Islet of Langerhans (tissue), 1 donor: Measurements from ENCODE around the gene FUT4.
"Not testable (repeated sequence)": the region's sequence is repeated elsewhere in the genome, so short reads cannot be mapped to it uniquely, and the experiment has no call there.

Source experiments
- FAIRE-seq: peaks from one replicate; lab custom pipeline; 2011; peaks lifted over from hg19 to GRCh38; lab: Jason Lieb, UNC

Gene FUT4, protein sequence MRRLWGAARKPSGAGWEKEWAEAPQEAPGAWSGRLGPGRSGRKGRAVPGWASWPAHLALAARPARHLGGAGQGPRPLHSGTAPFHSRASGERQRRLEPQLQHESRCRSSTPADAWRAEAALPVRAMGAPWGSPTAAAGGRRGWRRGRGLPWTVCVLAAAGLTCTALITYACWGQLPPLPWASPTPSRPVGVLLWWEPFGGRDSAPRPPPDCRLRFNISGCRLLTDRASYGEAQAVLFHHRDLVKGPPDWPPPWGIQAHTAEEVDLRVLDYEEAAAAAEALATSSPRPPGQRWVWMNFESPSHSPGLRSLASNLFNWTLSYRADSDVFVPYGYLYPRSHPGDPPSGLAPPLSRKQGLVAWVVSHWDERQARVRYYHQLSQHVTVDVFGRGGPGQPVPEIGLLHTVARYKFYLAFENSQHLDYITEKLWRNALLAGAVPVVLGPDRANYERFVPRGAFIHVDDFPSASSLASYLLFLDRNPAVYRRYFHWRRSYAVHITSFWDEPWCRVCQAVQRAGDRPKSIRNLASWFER

DNA sequence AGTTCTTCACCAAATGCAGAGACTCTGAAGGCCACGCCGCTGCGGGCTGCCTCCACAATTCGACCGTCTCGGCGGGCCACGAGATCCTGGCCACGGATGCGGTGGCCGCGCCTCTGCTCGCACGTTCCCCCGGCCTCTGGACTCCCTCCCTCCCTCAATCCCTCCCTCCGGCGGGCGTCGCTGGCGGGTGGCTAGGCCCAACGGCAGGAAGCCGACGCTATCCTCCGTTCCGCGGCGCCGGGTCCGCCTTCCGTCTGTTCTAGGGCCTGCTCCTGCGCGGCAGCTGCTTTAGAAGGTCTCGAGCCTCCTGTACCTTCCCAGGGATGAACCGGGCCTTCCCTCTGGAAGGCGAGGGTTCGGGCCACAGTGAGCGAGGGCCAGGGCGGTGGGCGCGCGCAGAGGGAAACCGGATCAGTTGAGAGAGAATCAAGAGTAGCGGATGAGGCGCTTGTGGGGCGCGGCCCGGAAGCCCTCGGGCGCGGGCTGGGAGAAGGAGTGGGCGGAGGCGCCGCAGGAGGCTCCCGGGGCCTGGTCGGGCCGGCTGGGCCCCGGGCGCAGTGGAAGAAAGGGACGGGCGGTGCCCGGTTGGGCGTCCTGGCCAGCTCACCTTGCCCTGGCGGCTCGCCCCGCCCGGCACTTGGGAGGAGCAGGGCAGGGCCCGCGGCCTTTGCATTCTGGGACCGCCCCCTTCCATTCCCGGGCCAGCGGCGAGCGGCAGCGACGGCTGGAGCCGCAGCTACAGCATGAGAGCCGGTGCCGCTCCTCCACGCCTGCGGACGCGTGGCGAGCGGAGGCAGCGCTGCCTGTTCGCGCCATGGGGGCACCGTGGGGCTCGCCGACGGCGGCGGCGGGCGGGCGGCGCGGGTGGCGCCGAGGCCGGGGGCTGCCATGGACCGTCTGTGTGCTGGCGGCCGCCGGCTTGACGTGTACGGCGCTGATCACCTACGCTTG, at the start of gene FUT4:
Gene FUT4, plus strand, starts transcription at position 227 of the 951 bp plus-strand sequence. Its CDS starts 213 bp downstream, at position 440.
- FAIRE-seq, result no peak

DNA sequence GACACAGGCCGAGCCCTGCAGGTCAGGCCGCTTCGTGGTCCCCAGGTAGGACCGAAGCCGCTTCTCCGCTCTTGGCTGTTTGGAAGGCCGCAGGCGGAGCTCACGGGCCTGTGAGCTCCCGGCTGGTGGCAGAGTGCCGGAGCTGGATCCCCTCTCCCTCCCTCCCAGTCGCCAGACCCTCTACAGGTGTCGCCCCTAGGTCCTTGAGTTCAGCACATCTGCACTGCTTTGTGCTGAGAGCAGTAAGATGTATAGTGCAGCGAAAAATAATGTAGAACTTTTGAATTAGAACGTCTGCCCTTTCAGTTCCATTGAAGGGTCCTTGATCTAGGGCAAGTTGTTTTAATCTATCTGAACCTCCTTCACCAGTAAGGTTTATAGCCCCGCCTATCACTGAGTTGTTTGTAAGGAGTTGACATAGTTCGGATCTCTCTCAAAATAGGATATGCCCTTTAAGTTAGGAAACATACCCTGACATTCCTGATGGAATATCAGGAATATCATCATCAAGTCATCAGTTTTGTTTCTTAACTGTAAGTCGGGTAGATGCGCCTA, 49.5 kb upstream of the FUT4 start:
- FAIRE-seq, result no peak

DNA sequence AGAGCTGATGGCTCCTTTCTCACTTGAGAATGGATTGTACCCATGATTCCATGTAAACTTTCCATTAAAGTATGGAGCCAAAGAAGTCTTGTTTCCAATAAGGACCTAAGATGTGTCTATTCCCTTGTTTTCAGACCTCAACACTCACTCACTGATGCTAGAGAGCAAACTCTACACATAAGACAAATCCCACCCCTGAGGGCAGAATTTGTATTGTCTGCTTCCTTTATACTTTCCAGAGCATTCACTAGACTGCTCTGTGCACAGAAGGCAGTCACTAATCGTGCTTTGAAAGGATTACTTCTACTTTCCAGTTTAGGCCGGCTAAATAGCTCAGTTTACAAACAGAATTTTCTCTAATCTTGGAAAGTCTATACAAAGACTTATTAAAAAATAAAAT, 43.5 kb upstream of the FUT4 start:
- no peak for FAIRE-seq

DNA sequence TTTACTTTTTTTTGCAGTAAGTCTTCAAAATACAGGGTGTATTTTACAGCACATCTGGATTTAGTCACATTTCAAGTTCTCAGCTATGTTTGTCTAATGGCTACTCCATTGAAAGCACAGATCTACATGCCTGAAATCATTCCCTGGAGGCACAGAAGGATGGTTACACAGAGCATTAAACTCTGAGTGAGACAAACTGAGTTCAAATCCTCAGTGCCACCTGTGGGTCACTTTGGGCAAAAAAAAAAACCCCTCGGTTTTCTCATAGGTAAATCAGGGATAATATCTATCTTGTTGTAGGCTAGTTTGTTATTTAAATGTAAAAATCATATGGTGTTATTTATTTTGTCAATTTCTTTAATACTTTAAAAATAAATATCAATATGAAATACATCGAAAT, 42.2 kb upstream of the FUT4 start:
- no peak for FAIRE-seq

DNA sequence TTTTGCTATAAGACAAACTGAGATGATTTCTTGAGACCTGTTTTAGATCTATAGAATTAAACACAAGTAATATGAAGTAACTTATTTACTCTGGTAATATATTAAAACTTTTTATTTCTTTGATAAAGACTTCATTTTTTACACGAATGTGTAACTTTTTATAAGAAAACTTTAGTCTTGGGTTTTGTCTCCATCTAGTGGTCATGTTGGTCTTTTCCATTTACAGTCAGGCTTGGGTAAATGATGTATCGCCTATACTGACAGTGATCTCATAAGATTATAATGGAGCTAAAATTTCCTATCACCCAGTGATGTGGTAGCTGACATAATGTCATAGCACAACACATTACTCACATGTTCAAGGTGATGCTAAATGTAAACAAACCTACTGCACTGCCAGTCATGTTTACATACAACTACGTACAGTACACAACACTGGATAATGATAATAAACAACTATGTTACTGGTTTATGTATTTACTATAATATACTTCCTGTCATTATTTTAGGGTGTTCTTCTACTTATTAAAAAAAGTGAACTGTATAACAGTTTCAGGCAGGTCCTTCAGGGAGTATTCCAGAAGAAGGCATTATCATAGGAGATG, 38.9 kb upstream of the FUT4 start:
- peak; percentile 97 for FAIRE-seq

DNA sequence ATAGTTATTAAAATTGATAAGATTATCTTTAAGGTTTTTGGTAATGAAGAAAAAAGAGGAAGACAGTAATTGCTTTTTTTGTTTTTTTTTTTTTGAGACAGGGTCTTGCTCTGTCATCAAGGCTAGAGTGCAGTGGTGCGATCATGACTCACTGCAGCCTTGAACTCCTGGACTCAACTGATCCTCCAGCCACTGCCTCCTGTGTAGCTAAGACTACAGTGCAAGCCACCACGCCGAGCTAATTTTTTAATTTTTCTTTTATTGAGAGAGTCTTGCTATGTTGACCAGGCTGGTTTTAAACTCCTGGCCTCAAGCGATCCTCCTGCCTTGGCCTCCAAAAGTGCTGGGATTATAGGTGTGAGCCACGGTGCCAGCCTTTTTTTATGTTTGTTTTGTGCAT, 37.2 kb upstream of the FUT4 start:
- not testable (repeated sequence) for FAIRE-seq

DNA sequence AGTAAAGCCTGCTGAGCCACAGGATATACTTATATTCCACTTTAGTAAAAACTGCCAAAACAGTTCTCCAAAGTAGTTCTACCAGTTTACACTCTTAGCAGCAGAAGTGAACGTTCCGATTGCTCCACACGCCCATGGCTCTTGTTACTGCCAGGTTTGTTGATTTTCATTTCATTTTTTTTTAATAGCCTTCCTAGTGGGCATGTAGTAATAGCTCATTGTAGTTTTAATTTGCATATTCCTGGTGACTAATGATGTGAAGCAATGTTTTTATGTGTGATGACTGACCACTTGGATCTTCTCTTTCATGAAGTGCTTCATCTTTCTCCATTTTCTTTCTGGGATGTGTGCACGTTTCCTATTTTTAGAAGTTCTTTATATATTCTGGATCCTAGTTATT, 36.2 kb upstream of the FUT4 start:
- FAIRE-seq, result no peak

DNA sequence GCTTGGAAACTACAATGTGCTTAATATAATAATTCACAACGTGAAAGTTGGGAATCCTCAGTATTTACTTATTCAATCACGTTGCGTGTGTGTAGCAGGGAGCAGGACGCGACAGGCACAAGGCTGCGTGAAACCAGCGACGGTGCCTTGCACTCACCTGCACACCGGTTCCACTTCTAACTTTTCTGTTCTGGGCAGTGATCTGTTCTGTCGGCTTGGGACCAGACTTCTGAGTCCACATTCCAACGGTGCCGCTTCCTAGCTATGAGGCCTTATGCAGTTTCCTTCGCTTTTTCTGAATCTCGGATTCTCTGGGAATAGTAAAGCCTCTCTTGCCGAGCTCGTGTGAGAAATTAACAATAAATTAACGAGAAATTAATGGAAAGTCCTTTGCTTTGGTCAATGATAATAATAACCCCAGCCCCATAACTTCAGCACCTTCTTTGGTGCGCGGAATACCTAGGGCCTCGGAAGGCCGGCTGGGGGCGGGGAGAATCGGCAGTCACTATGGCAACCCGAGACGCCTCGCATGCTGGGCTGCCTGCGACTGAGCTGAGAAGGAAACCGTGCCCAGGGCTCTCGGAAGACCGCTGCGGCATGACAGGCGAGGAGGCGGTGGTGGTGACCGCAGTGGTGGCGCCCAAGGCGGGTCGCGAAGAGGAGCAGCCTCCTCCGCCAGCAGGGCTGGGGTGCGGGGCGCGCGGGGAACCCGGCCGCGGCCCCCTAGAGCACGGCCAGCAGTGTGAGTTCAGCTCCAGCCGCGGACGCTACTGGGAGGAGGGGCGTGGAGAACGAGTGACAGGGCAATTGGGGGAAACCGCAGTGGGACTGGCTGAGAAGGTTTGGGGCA, 31.6 kb upstream of the FUT4 start, which contains the start of gene C11orf97:
Gene C11orf97, plus strand, starts transcription at position 530 of the 850 bp plus-strand sequence. Its CDS starts 68 bp downstream, at position 598.
- no peak for FAIRE-seq

DNA sequence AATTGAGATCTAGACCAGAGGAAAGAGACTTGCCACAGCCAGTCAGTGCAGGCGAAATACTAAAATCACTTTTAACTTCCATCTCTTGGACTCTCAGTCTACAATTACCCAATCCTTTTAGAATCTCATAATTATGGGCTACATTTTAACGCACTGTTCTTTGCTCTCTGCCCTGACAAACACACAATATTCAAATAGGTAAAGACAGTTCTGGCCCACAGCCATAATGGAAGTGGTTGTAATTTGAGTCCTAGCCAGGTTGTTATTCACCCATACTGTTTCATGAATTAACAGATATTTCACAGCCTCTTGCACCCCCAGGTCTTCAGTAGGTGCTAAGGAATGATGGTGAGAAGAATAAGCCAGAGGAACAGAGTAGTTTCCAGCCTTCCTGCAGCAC, 30.6 kb upstream of the FUT4 start:
- FAIRE-seq, result no peak

DNA sequence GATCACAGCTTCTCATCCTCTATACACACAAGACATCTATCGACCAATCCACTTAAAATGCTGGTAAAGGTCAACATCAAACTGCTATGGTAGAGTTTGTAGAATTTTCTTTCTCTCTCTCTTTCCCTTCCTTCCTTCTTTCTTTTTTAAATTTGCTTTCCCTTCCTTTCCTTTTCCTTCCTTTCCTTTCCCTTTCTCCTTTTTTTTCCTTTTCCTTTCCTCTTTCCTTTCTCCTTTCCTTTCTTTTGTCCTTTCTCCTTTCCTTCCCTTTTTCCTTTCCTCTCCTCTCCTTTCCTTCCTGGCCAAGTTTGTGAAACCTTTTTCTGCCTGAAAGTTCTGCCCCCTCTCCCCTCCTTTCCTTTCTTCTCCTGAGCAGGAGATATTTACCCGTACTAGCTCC, 28.3 kb upstream of the FUT4 start:
- no peak for FAIRE-seq

DNA sequence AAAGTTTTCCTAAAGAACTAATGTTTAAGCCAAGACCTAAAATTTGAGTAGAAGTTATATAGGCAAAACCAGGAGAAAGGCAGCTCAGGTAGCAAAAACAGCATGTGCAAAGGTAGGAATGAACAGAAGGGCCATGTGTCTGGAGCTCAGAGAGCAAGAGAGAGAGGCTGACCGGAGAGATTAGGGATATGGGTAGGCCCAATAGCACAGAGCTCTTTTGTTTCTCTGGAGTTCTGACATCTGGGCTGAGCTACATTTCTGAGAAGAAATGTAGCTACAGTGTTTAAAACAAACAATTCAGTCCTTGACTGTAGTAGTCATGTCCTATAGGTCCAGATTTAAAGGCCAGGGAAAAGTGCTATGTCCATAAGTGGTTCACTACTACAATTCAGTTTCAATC, 27.0 kb upstream of the FUT4 start:
- no peak for FAIRE-seq

DNA sequence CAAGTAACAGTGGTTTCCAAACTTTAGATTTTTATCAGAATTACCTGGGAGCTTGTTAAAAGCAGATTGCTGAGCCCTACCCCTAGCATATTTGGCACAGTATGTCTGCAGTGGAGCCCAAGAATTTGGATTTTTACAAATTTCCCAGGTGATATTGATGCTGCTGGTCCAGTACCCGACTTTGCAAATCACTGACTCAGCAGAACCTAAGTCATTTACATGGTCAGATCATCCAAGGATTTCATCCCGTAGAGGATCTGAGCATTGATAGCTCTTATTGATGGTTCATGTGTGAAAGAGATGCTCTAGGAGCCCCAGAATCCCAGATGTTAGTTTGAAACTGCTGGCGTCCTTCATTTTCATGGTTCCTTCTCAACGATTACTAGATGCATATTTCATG, 25.4 kb upstream of the FUT4 start:
- FAIRE-seq, result no peak

DNA sequence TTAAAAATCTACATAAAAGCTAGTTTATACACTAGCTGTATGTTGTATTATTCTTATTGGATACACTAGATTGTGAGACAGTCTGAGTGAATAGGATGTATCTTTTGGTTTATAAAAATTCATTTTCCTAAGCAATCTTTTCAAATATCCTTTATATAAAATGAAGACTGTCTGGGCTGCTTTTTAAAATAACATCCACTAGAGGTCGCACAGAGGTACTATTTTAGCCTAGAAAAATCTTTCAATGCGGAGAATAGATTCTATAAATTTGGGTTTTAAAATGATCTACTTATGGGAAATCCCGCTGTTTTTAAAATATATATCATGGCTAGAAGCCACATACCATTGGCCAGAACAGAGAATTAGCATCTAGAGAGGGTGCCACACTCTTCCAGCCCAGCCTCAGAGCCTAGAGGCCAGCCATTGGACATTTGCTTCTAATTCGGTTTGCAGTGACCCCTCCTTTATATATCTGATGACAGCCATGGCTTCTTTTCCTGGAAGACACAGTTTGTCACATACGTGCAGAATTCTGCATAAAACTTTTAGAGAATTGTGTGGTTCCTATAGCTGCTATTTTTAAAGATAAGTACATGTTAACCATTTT, 24.1 kb upstream of the FUT4 start:
- FAIRE-seq, result peak; percentile 99

DNA sequence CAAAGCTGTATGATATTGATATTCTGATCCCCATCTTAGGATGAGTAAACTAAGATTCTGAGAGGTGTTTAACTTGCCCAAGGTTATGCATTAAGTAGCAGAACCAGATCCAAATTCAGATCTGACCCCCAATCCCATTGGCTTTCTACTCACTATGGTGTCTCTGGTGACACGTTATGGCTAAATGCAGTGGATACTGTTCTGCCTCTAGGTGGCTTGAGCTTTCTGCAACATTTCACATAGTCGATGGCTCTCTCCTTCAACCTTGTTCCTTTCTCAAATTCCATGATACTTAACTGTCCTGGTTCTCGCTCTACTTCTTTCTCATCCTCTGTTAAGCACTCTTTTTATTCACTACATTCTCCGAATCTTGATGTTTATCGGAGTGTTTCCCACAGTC, 22.0 kb upstream of the FUT4 start:
- FAIRE-seq, result no peak

DNA sequence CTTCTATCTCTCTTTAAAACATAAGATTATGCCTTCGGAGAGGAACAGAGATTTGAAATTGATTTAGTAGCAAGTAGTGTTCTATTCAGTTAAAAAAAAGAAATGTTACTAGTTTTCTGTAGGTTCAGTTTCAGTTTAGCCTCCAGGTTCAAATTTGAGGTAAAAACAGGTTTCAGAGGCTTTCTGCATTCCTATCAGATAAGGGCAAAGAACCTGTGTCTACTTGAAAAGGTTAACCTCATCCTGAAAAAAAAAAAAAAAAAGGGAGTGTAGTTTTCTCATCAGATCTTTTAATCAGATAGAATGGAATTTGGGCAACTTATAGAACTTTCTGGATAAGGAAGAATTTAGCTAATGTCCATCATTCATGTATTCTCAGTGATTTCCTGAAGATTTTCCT, 19.4 kb upstream of the FUT4 start:
- no peak for FAIRE-seq

DNA sequence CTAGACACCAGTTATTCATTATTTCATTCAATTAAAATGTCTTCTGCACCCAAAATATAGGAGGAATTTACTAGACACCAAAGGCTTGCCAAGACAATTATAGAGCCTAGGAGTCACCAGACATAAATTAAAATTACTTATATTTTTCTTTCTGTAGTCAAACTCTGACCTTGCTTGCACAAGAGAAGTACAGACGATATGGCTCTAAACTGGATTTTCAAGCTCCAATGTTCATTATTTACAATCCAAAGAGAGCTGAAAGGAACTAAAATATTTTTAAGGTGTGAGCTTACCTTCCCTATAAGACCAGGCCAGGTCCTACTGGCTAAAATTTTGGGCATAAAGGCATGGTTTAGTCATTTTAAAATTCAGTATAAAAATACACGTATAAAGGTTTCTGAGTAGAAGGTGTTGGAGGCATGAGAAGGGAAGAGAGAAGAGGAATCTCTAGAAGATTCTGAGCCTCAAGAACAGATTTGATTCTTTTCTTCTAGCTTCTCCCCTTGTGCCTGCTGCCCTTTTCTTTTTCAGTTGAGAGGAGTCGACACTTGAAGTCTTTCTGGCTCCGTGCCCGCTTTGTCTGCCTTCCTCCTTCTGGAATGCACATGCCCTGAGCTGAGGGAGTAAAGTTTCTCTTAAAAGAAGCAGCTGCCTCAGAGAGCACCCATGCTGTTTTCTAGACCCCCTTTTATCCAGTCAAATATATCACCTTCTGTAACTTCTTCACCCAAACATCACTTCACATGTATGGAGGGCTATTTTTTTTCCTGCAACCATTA, 18.0 kb upstream of the FUT4 start:
- no peak for FAIRE-seq

DNA sequence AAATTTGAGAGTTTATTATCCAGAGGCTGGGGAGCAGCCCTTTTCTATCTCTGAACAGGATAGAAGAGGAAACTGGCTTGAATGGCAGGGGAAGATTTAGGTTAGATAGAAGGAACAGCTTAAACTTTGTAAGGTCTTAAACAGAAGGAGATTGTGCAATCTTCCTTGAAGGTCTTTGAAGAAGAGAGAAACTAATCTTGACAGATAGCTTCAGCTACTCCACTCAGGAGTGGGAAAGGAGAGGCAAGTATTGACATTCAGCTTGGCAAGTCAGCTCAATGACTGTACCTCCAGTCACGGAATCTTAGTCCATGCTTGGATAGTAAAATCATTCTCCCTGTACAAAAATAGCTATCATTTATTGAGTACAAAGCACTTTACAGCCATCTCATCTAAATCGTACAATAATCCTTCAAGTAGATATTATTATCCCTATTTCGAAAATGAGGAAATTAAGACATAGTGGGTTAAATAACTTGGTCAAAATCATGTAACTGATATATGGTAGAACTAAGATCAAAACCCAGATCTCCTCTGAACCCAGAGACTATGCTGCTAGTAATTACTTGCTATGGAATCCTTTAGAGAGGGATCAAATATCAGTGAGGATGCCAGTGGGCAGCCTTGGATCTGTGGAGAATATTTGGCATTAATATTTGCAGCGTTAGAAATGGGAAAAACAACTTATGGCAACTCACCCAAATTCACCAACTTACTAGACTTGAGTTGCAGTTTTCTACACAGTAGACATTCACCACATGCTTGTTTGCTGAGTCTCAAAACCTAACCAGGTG, 16.9 kb upstream of the FUT4 start:
- no peak for FAIRE-seq

DNA sequence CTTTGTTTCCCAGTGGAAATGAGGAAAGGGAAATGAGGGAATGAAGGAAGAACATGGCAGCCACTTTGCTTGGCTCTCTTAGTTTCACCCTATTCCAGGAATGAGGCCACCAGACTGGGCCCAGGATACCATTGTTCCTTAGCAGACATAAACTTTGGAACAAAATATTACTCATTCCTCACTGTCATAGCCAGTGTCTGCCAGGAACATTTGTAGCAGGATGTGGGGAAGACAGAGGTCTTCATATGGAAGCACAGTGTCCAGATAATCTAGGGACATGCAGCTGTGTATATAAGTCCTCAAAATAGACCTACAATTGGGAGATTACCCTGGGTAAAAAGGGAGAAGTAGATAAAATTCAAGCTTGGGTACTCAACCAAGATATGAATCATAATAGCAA, 15.2 kb upstream of the FUT4 start:
- FAIRE-seq, result no peak

DNA sequence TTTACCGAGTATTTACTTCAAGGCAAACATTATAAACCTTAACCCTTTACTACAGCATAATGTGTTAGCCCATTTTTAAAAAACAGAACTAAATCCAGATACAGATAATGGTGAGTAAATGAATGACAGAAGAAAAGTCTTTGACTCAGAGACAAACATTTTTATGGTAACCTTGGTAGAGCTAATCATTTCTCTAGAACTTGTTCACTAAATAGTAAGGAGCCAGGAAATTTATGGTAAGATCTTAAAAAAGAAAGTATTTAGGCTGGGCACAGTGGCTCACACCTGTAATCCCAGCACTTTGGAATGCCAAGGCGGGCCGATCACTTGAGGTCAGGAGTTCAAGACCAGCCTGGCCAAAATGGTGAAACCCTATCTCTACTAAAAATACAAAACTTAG, 11.5 kb upstream of the FUT4 start:
- FAIRE-seq, result no peak
